ENCODE results near the gene EYS.

Gene EYS

GRCh38 chr6:64325093-64325492 lies 1381.9 kb downstream of the EYS start:
- no peak for TF ChIP-seq CTCF (IDR thresholded peaks at IDR 0.05)
- no peak for DNase-seq (ENCODE audit: low spot score)
- no peak overlapping the region for H3K27ac ChIP-seq
- no peak overlapping the region for H3K4me3 ChIP-seq

- no peak overlapping the region for H3K4me3 ChIP-seq
- no peak for DNase-seq (ENCODE audit: low spot score)
- H3K27ac ChIP-seq = no peak overlapping the region
- TF ChIP-seq CTCF (IDR thresholded peaks at IDR 0.05) = no peak
Measured at GRCh38 chr6:64310214-64310613, 1396.8 kb downstream of the EYS start.

- H3K4me3 ChIP-seq = no peak overlapping the region
- TF ChIP-seq CTCF (IDR thresholded peaks at IDR 0.05) = no peak
- DNase-seq (ENCODE audit: low spot score) = no peak
- H3K27ac ChIP-seq = no peak overlapping the region
Measured at GRCh38 chr6:64301307-64302236, 1405.5 kb downstream of the EYS start.

GRCh38 chr6:64299176-64299575 lies 1407.8 kb downstream of the EYS start:
- Histone ChIP-seq H3K27ac (no peak overlapping the region), H3K4me3 (no peak overlapping the region)
- no peak for DNase-seq (ENCODE audit: low spot score)
- TF ChIP-seq CTCF (IDR thresholded peaks at IDR 0.05) = no peak

GRCh38 chr6:64294034-64294433 lies 1413.0 kb downstream of the EYS start:
- DNase-seq (ENCODE audit: low spot score) = no peak
- no peak for TF ChIP-seq CTCF (IDR thresholded peaks at IDR 0.05)
- Histone ChIP-seq H3K4me3 (no peak overlapping the region), H3K27ac (no peak overlapping the region)

- no peak overlapping the region for H3K27ac ChIP-seq
- no peak overlapping the region for H3K4me3 ChIP-seq
- no peak for DNase-seq (ENCODE audit: low spot score)
- TF ChIP-seq CTCF (IDR thresholded peaks at IDR 0.05) = no peak
Measured at GRCh38 chr6:64293298-64293697, 1413.7 kb downstream of the EYS start.

- no peak for DNase-seq (ENCODE audit: low spot score)
- no peak for TF ChIP-seq CTCF (IDR thresholded peaks at IDR 0.05)
- H3K4me3 ChIP-seq = no peak overlapping the region
- H3K27ac ChIP-seq = no peak overlapping the region
Measured at GRCh38 chr6:64290867-64291266, 1416.2 kb downstream of the EYS start.
